ENCODE results near the gene SRGAP1.

SRGAP1 gene

DNA sequence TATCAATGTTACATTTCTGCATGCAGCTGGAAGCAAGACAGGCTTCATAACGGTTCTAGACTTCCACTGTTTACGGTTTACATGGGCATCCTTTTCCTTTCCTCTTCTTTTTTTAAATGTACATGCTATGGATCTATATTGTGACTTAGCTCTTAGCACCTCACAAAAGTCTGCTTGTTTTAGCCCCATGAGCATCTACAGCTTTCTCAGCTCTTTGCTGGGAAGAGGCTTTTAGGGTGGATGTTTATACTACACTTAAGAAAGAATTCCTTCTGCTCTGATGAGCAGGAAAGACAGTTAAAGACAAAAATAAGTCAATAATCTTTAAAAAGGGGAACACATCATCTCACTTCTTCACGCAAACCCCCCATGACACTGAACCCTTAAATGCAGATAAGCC is 326.2 kb downstream of the SRGAP1 start:
- ChIA-PET POLR2A (no interaction called here), CTCF (no interaction called here)
- no peak for DNase-seq (ENCODE audit: extremely low spot score)
- TF ChIP-seq, protein P1, sequence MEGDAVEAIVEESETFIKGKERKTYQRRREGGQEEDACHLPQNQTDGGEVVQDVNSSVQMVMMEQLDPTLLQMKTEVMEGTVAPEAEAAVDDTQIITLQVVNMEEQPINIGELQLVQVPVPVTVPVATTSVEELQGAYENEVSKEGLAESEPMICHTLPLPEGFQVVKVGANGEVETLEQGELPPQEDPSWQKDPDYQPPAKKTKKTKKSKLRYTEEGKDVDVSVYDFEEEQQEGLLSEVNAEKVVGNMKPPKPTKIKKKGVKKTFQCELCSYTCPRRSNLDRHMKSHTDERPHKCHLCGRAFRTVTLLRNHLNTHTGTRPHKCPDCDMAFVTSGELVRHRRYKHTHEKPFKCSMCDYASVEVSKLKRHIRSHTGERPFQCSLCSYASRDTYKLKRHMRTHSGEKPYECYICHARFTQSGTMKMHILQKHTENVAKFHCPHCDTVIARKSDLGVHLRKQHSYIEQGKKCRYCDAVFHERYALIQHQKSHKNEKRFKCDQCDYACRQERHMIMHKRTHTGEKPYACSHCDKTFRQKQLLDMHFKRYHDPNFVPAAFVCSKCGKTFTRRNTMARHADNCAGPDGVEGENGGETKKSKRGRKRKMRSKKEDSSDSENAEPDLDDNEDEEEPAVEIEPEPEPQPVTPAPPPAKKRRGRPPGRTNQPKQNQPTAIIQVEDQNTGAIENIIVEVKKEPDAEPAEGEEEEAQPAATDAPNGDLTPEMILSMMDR (IDR thresholded peaks at IDR 0.05; ENCODE audit: control extremely low read depth, extremely low read depth, low read depth, missing control alignments): no peak

DNA sequence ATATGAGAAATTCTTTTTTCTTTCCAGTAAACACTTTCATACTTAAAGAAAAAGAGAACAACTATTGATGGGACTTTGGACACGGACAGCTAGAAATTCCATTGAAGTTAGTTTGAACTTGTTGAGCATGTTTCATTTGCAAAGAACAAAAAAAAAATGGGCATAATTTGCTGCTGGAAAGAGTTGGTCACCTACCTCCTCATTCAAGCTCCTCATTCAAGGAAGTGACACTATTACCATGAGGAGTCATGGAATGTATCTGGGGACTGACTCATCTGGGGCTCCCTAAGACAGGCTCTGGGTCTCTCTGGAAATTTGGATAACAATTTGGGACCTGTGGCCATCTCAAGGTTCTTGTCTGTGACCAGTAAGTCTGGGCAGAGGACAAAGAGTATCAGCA is 327.2 kb downstream of the SRGAP1 start:
- ChIA-PET POLR2A (no interaction called here), CTCF (no interaction called here)
- DNase-seq (ENCODE audit: extremely low spot score): no peak
- TF ChIP-seq, protein P1 (IDR thresholded peaks at IDR 0.05; ENCODE audit: control extremely low read depth, extremely low read depth, low read depth, missing control alignments): no peak

DNA sequence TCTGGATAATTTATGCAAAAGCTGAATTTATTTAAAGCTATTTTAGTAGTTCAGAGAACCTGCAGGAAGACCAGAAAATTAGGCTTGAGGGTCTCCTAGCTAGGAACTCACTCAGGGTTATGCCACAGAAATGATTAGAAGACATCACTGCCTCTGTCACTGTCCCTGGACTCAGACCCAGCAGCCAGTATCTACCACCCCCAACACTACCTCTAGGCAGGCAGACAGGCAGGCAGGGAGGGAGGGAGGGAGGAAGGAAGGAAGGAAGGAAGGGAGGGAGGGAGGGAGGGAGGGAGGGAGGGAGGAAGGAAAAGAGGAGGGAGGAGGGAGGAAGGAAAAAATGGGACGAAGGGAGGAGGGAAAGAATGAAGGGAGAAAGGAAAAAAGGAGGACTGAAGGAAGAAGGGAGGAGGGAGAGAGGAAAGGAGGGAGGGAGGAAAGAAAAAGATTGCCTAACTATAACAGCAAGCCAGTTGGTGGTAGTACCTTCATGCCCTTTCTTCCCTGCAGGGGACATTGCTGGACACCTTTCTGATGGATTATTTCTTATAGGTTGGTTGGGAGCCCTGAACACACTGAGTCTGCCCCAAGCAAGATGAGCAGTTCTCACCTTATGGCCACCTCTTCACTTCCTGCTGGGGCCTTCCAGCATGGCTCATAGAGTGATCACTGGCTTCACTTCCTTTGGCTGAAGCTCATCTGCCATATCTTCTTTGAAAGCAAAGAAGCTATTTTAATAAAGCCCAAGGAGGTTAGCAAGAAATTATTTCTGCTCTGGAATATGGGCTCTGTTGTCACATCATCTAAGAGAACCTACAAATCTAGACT is 327.9 kb downstream of the SRGAP1 start:
- ChIA-PET POLR2A (no interaction called here), CTCF (no interaction called here)
- no peak for DNase-seq (ENCODE audit: extremely low spot score)
- TF ChIP-seq, protein P1 (IDR thresholded peaks at IDR 0.05; ENCODE audit: control extremely low read depth, extremely low read depth, low read depth, missing control alignments): no peak

DNA sequence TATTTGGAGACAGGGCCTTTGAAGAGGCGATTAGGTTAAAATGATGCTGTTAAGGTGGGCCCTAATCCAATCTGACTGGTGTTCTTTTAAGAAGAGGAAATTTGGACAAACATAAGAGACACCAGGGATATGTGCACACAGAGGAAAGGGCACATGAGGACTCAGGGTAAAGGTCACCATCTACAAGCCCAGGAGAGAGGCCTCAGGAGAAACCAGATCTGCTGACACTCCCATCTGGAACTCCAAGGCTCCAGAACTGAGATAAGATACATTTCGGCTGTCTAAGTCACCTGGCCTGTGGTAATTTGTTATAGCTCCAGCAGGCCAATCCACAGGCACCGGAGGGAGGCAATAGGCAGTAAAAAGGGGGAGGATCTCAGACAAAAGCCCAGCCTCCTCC is 329.0 kb downstream of the SRGAP1 start:
- no peak for DNase-seq (ENCODE audit: extremely low spot score)
- TF ChIP-seq, protein P1 (IDR thresholded peaks at IDR 0.05; ENCODE audit: control extremely low read depth, extremely low read depth, low read depth, missing control alignments): no peak
- CTCF ChIA-PET: no interaction called here
- POLR2A ChIA-PET: no interaction called here

DNA sequence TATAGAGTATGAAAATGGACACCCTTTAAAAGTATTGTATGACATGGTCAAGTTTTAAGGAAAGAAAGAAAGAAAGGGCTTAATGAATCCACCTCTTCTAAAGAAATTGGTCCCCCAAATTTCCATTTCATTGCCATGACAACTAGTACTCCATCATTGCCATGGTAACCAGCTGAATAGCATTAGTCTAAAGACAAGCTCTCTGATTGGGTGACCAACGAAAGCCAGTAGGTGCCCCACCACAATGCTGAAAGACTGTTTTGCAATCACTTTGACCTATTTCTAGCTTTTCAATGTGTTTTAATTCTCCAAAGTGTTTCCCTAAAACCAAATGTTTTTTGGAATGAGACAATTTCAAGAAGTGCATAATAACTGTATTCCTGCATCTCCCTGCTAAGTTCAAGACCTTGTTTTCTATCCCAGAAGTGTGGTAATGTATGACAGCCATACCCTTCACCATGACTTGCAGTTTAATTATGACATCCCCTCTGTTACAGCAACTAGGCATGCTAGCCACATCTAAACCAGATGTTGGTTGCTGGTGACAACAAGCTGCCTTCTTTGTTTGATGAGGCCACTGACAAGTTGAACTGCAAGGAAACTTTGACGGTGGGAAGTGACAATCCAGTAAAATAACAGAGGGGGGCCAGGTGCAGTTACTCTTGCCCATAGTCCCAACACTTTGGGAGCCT is 330.9 kb downstream of the SRGAP1 start:
- TF ChIP-seq, protein P1 (IDR thresholded peaks at IDR 0.05; ENCODE audit: control extremely low read depth, extremely low read depth, low read depth, missing control alignments): no peak
- ChIA-PET CTCF (interaction anchor here (1.0 kb wide), 1 partner anchor 10 kb away, joined by 3 read pairs; no protein-coding TSS in a partner anchor), POLR2A (no interaction called here)
- no peak for DNase-seq (ENCODE audit: extremely low spot score)

DNA sequence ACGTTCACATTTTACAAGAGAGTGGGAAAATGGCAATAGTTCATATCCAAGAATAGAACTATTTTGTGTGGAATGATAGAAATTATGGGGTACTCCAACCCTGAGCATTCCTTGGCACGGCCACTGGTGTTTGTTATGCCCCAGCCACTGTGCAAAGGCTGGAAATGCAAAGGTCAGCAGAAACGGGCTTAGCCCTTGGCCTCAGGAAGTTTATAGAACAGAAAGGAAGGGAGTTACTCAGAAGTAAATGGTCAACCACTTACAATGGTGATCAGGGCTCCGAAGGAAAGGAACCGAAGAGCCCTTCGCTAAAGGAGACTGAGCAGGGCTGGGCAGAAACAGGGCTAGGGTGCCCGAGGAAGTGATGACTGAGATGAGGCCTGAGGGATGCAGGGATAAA is 332.5 kb downstream of the SRGAP1 start:
- POLR2A ChIA-PET: no interaction called here
- CTCF ChIA-PET: no interaction called here
- TF ChIP-seq, protein P1 (IDR thresholded peaks at IDR 0.05; ENCODE audit: control extremely low read depth, extremely low read depth, low read depth, missing control alignments): no peak

More for the DNA sequence above, 332.5 kb downstream of the SRGAP1 start:
- DNase-seq (ENCODE audit: extremely low spot score): no peak

Data from GM10248 (cell line).